GM21576 (cell line): ENCODE measurements around the gene ODAD2.

Experiments used
- ATAC-seq: cut with Tn5 transposase; IDR thresholded peaks from one replicate; pipeline ENCODE4 v1.9.1; 2021; ENCODE audit warnings: mild to moderate bottlenecking, moderate library complexity; ENCODE audit not compliant: unreplicated experiment

ODAD2 gene

DNA sequence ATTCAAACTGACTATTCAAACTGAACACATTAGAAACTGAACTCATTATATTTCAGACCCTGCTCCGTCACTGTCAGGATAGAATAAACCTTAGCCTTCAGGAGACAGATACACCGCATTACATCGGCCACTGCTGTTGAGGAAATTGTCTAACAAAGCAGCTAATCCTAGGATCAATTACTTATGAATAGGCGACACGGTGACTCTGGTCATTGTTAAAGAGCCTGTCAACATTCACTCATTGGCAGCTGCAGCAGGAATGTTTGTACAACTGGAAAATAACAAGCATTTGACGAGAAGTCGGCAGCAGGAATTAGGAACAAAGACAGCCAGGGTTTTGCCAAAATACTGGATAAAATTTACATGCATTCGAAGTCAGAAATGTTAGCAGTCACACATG, 141.3 kb downstream of the ODAD2 start:
- no peak for ATAC-seq

DNA sequence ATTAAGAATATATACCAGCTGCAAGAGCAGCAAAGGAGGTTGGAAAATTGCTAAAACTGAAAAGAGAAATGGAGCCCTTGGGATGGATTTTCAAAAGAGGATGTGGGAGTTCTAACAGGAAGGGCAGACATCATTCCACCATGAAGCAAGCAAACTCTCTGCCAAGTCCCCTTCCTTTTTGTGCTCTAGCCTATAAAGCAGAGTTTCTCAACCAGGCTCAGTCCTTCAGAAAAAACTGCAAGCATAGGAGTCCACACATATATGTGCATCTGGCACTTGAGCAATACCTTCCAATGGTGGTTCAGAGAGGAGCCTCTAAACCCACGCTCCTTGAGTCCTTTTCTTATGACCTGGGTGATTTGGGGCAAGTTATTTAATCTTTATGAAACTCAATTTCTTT, 154.7 kb downstream of the ODAD2 start:
- no peak for ATAC-seq

DNA sequence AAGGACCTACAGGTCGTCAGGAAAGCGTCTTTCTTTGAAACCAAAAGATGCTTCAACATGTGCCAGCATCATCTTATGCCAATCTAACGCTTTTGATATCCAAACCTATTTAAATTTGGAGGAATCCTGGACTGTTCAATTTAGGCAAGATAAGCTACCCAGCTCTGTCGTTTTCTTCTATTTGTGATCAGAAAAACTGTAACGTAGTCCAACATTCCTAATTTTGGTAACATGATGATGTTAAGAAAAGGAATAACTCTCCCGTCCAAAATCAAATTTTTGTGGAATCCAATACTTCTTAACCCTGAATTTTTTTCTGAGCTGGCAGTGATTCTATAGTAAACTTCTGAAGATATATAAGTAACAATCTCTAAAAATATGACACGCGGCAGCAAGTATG, 160.0 kb downstream of the ODAD2 start:
- ATAC-seq: no peak

DNA sequence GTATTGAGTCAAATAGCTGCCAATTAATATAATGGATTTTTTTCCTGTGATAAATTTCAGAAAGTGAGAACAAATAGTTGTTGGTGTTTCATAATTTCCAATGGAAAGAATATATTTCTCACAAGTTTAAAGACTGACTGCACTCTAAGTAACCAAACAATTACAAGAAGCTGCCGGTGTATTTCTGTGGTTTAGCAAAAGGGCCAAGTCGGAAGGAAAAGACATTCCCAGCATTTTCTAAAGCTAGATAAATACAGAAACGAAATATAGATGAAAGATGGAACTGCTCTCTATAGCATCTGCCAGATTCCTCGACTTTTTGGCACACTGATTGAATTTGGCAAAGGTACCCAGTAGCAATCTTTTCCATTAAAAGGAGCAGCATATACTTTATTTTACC, 160.5 kb downstream of the ODAD2 start:
- no peak for ATAC-seq

DNA sequence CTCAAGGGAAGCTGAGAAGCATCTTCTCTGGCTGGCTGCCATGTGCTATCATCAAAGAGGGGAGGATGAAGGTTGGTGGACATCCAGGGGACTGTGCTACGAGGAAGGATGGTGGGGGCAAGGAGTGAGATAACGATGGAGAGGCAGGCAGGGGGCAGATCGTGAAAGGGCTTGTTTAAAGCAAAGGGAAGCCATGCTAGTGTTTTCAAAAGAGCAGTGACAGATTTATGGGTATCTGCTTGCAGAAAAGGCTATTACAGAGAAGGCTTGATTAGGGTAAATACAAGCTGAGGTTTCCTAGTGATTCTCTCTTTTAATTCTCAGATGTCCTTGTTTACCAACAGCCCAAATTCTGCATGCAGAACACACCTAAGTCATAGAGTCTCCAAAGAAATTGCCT, 164.4 kb downstream of the ODAD2 start:
- ATAC-seq: no peak

DNA sequence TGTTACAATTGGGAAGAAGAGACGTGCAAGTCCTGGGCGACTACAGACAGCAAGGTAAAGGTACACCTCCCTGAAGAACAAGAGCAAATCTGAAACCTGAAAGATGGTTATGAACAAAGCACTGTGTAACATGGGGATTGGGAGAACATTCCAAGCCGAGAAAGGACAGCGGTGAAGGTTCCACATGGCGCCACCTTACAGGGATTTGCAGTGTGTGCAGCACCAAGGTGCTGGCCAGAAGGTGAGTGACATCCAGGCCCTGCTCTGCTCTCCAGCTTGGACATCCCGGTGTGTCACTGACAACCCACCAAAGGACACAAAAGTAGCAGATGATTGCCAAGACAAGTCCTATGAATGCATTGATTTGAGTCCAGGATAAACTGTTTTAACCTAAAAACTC, 165.1 kb downstream of the ODAD2 start:
- ATAC-seq: no peak

DNA sequence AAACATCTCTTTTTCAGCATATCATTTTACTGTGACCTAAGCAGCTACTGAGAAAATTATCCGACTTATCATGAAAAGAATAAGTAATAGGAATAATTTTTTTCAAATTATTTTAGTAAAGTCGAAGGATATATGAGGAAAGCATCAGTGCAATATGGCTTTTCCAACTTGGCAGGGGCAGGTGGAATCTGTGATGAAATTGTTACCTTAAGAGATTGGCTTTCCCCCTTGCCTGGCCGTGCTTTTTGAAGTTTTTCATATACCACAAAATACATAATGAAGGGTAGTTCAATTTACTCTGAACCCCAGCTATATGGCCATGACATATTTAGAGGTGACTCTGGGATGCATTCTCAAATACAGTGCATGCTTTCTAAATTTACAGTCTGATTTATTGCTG, 166.1 kb downstream of the ODAD2 start:
- no peak for ATAC-seq

DNA sequence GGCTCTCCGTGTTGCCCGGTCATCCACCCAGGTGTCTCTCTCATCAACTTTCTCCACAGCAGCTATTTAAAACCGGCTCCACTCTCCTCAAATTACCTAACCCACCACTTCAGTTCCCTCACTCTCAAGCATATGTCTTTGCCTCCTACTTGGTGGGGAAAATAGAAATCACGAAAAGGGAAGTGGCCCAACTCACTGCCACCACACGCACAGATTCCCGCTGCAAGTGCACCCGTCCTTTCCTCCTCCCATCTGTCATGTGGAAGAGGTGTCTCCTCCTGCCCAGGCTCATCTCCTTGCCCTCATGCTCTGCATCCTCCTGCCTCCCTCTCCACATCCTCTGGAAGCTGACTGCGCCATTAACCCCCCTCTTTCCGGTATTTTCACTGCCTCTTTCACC, 172.5 kb downstream of the ODAD2 start:
- no peak for ATAC-seq

DNA sequence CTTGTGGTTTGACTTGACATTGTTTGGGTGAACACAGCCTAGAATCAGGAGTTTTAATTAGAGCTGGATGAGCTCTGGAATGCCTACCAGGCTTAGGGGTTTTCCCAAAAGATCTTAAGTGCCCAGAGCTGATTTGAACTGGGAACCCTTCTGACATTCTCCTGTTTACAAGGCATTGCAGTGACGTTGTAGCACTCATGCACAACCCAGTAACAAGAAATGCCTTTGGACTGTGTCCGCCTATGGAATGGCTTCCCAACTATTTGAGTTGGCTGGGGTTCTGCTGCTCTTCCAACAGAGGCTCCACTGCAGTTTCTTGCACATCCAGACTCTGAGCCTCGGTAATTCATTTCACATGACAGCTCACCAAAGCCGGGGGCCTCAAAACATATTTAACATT, 176.6 kb downstream of the ODAD2 start:
- ATAC-seq: no peak

DNA sequence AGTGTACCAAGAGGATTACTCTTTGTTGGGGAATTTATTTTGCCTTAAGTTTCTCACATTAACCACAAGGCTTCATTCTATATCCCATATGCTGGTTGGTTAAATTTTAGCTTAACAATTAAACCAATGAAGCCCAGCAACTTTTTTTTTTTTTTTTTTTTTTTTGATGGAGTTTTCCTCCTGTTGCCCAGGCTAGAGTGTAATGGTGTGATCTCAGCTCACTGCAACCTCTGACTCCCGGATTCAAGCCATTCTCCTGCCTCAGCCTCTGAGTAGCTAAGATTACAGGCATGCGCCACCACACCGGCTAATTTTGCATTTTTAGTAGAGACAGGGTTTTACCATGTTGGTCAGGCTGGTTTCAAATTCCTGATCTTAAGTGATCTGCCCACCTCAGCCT, 178.2 kb downstream of the ODAD2 start:
- no peak for ATAC-seq

DNA sequence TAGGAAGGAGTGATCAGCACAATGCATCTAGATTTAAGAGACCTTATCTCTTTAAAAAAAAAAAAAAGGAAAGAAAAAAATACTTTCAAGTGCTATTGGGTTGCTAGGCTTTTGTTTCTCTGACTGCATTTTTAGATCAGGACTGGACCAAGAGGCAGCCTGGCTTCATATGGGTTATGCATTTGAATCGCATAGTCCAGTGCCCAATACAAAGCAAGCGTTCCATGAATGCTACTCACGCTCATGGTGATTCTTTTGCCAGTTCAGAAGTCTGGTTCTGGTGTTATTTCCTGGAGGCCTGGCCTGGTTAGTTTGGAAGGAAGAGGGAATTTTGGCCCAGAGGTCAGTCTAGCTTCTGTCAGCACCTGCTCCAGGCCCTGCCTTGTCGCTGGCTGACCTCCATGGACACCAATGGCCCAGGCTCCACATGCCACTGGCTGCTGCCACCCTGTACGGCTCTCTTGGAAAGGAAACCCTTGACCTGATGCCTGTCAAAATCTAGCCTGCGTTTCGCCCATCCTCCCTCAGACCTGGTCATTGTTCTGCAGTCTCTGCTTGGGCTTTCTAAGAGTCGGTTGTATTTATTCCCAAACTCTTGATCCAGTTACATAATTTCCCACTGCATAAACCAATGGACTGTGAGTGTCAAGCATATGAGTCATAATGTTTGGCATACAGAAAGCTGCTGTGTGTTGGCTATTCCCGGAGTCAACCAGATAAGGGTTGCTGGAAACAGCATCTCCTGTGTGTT, 178.9 kb downstream of the ODAD2 start:
- no peak for ATAC-seq

DNA sequence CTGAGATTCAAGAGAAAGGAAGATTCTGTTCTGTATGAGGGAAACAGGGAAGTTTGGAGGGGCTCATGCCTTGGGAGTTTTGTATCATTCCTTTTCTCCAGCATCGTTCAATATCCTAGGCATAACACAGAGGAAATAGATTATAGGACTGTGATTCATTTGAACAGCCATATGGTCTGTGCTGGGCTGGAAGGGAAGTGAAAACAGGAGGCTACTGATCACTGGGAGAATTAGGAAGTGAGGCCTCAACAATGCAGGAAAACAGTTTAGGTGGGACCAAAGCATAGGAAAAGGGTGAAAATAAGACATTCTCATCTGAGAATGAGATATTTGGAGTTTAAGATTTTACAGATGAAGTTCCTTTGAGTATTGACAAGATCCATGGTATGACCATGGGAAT, 182.6 kb downstream of the ODAD2 start:
- no peak for ATAC-seq

DNA sequence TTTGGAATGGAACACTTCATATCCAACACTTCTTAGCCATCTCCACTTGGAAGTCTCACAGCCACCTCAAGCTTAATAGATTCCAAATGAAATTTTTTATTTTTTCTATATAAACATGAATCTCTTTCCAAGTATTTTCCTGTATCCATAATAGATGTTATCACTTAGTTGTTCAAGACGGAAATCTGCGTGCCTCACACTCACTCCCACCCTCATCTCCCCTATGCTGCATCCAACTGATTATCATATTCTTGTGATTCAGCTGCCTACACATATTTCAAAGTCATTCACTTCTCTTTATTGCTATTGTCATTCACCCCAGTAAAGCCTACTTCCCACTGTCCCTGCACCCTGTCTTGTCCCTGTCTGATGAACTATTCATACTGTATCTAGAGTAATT, 183.0 kb downstream of the ODAD2 start:
- no peak for ATAC-seq

DNA sequence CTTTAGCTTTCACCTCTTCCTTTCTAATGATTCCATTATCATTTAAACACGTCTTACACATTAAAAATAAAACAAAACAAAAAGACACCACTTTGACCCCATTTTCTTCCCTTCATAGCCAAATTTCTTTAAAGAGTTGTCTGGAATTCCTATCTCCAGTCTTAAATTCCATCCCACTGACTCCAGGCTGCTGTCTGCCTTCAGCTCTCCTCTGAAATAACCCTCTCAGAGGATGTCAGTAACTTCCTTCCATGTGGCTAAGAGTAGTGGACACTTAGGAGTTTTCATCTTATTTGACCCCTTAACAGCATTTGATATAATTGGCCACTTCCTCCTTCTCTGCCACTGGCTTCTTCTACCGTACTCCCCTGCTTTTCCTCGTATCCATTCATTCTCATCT, 183.6 kb downstream of the ODAD2 start:
- no peak for ATAC-seq

DNA sequence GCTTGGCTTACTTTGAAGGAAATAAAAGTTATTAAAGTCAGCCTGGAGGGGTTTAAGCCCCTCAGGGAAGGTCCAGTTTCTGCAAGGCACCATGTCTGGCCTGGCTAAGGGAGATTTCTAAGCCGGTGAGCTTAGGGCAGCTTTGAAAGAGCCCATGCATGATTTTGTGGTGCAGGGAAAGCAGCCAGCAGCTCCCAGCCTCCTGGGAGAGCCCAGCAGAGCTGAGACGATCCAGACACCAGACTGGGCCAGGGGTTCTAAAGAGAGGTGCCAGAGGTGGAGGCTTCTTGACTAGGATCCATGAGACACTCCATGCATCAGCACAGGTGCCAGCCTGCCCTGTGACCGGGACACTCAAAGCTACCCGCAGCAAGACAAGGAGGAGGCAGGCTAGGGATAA, 193.7 kb downstream of the ODAD2 start:
- ATAC-seq: no peak

DNA sequence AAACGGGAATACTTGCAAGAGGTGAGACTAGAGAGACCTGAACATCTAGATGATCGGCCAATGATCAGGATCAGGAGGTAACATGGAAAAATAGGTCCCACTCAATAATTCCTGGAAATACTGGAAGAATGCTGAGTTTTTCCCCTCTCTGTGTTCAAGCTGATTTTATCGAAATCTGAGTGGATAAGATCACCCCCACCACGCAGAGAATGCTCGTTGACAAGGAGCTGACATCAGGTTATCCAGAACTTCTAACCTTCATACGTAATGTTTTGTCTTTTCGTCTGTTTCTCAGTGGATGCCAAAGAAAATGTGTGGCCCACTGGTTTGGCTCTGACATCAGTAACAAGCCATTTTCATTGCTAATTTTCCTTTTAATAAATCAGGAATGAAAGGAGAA, 194.7 kb downstream of the ODAD2 start:
- no peak for ATAC-seq

DNA sequence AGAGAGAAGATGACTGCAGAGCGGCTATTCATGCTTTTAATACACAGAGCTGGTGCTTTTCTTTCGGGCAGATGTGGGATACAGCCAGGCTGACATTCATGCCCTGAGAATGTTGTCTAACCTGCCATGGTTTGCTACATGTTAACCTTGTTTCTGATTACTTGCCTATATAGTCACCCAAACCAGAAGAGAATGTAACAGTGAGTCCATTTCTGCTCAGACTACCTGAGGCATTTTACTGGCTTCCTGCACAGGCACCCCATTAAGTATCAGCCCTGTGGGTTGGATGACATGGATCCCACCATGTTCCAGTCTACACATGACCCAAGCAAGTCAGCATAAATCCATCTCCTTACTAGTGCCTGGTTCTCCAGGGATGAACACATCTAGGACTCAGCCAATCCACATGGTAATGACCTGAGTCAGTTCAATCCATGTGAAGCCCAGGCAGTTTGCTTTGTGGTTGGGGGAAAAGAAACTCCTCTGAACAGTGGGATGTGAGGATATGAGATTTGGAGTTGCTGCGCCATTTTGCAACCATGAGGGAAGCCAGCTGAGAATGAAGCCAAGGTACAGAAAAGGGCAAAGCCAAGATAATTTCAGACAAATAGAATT, 197.6 kb downstream of the ODAD2 start:
- ATAC-seq: no peak

DNA sequence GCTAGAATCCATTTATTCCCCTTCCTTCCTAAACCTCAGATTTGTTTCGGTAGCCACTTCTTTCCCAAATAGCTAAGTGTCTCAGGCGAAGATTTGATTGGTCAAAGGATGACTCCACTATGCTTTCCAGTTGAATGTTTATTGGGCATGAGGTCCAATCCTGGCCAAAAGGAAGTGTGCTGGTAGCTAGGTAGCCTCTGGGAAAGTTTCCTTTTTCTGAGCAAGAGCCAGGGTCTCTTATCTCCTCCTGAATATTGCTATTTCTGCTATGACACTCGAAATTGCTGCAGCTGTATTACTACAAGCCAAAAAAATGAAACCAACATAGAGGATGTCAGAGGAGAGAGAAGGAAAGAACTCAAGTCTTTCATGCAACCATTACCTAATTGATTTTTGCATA, 199.8 kb downstream of the ODAD2 start:
- ATAC-seq: no peak

DNA sequence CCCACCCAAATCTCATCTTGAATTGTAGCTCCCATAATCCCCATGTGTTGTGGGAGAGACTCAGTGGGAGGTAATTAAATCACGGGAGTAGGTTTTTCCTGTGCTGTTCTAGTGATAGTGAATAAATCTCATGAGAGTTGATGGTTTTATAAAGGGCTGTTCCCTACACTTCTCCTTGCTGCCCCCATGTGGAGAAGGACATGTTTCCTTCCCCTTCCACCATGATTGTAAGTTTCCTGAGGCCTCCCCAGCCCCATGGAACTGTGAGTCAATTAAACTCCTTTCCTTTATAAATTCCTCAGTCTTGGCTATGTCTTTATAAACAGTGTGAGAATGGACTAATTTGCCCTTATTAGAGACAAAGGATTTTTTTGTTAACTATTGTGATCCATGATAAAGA, 204.7 kb downstream of the ODAD2 start:
- no peak for ATAC-seq

DNA sequence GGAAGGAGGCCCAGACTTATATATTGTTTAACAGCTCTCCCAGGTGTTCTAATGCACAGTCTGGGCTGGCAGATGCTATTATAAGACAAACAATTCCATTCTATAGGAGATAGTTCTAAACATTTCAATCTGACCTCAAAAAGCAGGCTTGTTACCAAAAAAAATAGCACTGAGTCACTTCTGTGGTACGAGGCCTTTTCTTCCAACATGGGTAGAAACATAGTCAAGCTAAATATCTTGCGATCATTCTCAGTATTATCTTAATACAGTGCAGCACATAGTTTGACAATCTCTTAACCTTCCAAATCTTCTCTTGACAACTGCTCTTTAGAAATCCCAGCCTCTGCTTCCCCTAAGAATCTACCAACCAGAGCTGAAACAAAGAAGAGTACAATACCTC, 206.7 kb downstream of the ODAD2 start:
- no peak for ATAC-seq

DNA sequence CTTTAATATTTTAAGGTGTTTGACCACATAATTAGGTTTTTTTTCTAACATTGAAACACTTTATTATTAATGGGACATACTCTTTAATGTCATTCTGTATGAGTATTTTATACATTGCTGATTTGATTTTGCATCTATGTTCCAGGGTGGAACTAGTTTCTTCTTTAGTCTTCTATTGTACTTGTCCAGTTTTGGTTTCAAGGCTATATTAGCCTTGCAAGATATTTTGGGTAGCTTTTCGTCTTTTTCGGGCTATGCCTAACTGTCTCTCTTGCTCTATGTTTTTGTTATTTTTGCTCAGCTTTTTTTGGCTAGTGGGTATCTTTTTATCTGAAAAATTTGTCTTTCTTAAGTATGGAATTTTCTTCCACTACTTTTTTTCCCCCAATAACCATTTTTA, 214.6 kb downstream of the ODAD2 start:
- no peak for ATAC-seq

DNA sequence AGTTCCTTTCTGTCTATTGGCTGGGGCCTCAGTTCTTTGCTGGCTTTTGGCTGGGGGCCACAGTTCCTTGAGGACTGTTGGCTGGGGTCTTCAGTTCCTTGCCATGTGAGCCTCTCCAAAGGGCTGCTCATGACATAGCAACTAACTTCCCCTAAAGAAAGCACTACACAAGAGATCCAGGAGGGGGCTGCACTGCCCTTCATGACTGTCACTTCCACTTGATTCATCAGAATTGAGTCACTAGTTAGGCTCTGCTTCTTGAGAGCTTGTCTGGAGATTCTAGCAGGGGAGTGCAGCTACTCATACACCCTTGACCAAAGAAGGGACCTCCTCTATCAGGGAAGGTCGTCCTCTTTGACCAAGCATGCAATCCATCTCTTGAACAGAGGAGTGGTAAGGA, 215.2 kb downstream of the ODAD2 start:
- ATAC-seq: no peak

DNA sequence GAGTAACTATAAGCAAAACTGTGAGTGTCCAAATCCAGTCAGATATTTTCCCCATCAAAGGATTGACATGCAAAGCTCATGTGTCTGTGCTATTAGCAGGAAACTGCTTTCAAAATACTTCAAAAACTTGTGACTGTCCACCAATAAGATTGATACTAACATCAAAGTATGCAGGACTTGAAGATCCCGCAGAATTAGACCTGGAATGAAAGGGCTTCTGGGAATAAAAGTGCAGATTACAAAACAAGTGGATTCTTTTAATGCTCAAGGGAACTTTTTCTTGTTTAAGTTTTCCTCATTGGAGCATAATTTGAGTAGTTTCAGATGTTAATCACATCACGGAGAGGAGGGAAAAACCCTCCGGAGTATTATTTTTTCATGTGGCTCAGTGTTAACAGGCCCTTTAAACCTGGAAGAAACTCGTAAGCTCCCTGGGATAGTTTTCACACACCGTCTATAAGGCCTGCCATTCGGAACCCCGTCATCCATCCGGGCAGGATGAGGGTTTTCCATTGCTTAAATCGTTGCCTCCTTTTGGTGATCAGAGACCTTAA, 219.3 kb downstream of the ODAD2 start:
- no peak for ATAC-seq
